ENCODE results near the gene DNM1L.
"Not testable (repeated sequence)": the region's sequence is repeated elsewhere in the genome, so short reads cannot be mapped to it uniquely, and the experiment has no call there.

Gene DNM1L

GRCh38 chr12:32698285-32698684, 19.2 kb downstream of the DNM1L start:
- DNase-seq: peak; percentile 63

- DNase-seq: not testable (repeated sequence)
Observed at GRCh38 chr12:32699437-32699836, 20.3 kb downstream of the DNM1L start.

GRCh38 chr12:32702473-32702872, 23.4 kb downstream of the DNM1L start:
- no peak for DNase-seq

- no peak for DNase-seq
Observed at GRCh38 chr12:32702946-32703345, 23.8 kb downstream of the DNM1L start.

- no peak for DNase-seq
Observed at GRCh38 chr12:32705783-32706182, 26.7 kb downstream of the DNM1L start.

DNA sequence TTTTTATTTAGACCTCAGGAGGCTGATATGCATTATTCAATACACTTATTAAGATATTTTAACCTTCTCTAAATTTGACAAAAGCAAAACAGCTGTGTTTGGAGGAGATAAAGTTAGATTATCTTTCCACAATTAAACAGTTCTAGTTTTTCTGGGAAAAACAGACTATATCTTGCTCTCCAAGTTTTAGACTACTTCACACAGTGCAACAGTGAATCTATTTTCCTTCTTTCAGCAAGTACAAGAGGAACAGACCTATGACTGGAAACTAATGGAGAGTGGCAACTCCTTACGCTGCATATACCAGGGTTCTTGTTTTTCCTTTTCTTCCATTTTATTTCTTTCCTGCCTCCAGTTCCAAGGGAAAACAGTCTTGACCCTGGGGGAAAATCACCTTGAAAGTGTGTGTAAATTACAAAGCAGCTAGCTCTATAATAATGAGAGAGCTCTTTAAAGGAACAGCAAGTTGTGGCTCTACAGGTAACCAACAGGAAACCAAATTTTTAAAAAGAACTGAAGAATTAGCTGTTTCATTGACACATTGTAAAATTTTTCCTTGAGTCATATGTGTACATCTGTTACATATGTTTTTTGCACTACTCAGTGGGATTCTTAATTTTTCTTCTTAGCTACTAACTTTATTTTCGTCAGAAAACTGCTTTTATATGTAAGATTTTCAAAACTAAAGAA, 27.4 kb downstream of the DNM1L start:
- no peak for DNase-seq

- no peak for DNase-seq
Observed at GRCh38 chr12:32708926-32709325, 29.8 kb downstream of the DNM1L start.

- DNase-seq: no peak
Observed at GRCh38 chr12:32714772-32715171, 35.7 kb downstream of the DNM1L start.

DNA sequence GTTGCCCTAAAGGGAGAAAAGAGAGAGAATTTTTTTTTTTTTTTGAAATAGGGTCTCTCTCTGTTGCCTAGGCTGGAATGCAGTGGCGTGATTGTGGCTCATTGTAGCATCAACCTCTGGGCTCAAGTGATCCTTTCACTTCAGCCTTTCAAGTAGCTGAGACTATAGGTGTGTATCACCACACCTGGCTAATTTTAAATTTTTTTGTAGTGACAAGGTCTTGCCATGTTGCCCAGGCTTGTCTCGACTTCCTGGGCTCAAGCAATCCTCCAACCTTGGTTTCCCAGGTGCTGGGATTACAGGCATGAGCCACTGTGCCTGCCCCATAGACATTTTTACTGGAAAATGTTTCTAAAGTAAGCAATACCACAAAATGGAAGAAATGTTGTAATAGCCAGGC, 39.8 kb downstream of the DNM1L start:
- no peak for DNase-seq

DNA sequence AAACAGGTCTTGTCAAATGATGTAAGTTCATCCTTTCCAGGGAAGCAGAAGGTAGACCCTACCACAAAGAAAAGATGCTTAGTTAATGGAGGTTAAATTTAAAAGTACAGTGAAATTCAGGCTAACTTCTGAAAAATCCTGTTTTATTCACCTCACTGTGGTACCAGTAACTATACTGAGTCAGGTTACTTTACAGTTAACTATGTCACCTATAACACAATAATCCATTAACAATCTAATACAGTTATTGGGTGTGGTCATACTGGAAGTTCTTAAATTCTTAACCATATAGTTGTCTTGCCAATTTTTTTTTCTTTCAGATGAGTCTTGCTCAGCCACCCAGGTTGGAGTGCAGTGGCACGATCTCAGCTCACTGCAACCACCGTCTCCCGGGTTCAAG, 46.2 kb downstream of the DNM1L start:
- DNase-seq: not testable (repeated sequence)

DNA sequence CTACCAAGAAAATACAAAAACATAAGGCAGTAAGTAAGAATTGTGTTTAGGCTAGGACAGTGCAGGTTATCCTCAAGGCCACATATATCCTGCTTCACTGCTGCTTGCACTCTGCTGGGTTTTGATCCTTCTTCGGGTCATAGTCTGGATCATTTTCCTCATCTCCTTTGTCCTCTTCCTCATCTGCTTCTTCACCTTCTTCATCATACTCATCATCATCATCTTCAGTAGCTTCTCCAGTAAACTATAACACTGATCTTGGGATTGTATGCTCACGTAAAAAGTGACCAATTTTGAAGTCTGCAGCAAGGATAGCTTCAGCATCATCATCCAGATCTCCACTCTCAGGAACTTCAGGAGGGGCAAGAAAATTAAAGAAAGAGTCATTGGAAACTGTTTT, 47.2 kb downstream of the DNM1L start:
- DNase-seq: no peak

GRCh38 chr12:32727237-32727636, 48.1 kb downstream of the DNM1L start:
- no peak for DNase-seq

DNA sequence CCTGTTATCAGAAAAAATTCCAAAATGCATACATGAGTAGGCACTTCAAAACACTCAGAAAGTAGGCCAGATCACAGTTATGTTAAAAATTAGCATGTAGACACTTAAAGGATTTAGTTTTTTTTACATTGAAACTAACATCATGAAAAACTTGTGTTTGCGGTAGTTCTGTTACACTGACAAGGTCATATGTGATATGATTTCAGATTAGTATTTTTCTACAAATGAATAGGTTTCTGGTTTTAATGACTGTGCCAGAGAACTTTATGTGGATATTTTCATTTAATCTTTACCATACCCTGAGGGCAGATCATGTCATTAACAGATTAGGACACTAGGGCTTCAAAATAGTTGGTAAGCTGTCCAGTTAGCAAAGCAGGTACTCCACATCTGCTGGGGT, 55.9 kb downstream of the DNM1L start:
- DNase-seq: no peak

DNA sequence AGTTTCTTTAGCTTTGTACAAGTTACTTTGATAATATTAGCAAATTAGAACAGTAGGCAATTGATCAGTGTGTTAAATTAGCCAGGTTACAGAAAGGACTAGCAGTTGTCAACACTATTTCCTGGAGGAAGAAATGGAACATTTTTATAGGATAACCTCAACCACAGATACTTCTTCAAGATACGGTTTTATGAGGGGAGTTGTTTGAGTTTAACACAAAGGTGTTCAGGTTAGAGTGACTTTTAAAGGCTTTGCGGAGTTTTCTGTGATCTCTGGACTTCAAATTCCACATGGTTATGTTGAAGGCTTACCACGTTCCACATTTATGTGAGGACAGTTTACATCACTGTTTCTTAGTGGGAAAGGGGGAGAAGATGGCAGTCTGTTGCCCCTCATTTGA, 57.3 kb downstream of the DNM1L start:
- no peak for DNase-seq

DNA sequence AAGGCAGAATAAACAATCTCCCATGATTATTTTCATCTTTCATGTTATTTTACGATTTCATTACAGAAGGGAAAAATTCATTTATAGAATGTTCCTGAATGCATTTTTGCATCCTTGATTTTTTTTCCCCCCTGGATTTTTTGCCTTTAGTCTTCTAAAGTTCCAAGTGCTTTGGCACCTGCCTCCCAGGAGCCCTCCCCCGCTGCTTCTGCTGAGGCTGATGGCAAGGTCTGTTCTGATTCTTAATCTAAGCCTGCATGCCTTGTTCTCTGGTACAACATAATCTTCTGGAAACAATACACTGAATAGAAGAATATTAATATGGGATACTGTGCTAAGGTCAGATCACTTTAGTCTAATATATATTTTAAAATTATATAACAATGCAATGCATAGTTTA, 58.6 kb downstream of the DNM1L start:
- no peak for DNase-seq

DNA sequence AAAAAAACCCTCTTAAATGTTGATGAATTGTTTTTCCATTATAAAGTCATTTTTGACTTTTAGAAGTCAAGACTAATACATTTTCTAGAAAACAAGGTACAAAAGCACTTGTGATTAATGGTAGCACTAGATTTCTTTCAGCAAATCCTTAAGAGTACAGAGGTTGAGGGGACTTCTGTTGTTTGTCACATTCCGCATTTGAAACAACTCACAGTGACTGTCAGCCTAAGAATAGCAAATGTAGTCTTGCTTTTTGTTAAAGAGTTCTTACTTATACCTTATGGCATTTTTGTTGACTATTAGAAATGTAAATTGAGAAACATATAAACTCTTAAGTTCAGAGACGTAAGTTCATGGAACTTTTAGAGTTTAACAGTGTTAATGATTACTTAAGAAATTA, 60.2 kb downstream of the DNM1L start:
- no peak for DNase-seq

DNA sequence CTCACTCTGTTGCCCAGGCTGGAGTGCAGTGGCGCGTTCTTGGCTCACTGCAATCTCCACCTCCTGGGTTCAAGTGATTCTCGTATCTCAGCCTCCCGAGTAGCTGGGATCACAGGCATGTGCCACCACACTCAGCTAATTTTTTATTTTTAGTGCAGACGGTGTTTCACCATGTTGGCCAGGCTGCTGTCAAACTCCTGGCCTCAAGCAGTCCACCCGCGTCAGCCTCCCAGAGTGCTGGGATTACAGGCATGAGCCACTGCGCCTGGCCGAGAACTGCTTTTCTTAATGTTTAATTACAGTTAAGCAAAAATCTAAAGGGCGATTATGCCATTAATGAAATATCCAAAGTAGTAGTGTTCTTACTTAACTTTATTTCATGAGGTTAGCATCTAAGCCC, 63.0 kb downstream of the DNM1L start:
- no peak for DNase-seq

DNA sequence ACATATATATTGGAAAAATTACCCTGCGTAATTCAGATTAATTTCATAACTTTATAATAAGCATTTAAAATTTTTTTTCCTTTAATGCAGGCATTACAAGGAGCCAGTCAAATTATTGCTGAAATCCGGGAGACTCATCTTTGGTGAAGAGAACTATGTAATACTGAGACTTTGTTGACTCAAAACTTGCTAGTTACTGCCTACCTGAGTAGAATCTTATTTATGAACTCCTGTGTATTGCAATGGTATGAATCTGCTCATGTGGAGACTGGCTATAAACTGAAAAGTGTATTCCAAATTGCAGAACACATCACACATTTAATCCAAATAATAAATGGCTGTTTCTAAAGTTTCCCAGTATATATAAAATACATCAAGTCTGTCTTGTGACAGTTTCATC, 64.2 kb downstream of the DNM1L start:
- DNase-seq: no peak

GRCh38 chr12:32753605-32754004, 74.5 kb downstream of the DNM1L start:
- DNase-seq: no peak

DNA sequence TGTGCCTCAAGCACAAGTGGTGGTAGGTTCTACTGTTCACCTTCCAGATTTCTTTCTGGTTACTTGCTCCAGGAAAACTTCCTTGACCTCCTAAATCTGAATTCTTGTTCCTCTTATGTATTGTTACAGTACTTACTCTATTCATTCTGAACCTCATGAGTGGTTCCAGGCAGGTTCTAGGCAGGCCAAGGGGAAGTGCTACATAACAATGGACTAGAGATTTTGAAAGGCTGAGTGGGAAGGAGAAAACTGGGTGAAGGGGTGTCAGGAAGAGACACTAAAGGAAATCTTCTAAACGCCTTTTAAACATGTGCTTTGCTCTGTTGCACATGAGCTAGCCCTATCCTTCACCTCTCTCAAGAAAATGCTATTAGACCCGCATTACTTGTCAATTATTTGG, 75.0 kb downstream of the DNM1L start:
- no peak for DNase-seq

- DNase-seq: no peak
Observed at GRCh38 chr12:32755051-32755653, 76.1 kb downstream of the DNM1L start.

DNA sequence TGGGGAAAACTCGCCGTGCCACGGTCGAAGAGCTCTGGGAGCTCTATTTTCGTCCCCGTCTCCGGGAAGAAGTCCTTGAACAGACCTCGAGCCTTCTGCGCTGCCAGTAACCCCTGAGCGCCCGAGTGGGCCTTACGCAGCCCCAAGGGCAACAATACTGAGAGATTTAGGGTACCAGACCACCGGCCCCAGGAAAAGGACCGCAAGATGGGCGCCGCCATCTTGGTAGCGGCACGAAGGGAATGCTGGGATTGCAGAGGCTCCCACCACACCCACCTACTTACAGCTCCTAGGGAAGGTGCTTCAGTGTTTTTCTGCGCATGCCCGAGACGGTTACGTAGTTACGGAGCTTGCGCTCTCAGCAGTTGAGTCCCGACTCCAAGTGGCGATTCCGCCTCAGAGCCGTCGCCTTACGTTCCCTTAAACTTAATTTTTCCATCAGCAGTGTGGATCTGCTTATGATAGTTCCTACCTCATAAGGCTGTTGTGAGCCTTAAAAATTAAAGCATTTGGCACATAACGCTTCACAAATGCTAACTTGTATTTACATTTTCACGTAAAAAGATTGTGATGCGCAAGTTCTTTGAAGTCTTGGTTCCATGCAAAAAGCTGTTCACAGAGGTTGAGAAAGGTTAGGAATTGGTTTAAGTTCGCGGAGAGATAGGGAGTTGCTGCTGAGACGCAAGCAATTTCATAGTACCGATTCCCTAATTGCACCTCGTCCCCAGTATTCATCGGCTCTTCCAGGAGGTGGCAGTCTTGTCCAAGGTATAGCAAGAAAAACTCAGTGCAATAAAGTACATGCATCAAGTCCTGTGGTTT, 76.8 kb downstream of the DNM1L start, which contains the start of gene YARS2:
Gene YARS2 (minus strand): TSS at position 244 of the 822 bp plus-strand sequence. CDS start 23 bp downstream, at position 221.
- DNase-seq: peak; percentile 90

DNA sequence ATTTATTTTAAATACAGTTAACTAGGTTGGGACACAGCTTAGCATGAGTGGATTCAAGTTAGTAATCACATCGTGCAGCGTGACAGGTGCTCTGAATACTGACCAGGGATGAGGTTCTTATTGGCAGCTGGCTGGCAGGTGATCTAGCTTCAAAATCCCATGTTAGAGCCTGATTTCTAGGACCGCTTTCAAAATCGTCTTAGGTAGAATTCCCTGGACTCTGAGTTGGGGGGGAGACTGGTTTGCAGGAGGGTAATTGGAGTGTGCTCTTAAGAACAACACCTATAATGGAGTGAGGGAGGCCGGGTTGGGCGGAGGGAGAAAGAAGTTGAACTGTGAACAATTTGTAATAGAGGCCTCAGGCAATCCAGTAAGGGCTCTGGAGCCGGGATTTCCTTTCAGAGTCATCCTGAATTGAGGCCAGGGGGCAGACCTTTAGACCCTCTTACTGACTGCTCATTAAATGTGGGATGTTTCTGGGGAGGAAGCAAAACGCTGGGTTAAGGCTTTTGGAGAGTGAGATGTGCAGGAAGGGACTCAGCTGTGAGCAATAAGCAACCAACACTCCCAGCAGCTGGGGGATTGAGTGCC, 77.5 kb downstream of the DNM1L start:
- DNase-seq: no peak

- no peak for DNase-seq
Observed at GRCh38 chr12:32757157-32757556, 78.1 kb downstream of the DNM1L start.

Measured in NCI-H1436 treated with DMSO at 0.1 percent for 48 hours (cell line).